ENCODE data around the gene SENP7. TPM values are rescaled to one million over a fixed set of nuclear protein-coding genes. Genes with fewer than 3 reads are reported as not detected.

Gene SENP7
- total and polyA plus RNA-seq, 3 experiments from 2014 or later = 8.3 to 13.2 (median 11.1) TPM

DNA sequence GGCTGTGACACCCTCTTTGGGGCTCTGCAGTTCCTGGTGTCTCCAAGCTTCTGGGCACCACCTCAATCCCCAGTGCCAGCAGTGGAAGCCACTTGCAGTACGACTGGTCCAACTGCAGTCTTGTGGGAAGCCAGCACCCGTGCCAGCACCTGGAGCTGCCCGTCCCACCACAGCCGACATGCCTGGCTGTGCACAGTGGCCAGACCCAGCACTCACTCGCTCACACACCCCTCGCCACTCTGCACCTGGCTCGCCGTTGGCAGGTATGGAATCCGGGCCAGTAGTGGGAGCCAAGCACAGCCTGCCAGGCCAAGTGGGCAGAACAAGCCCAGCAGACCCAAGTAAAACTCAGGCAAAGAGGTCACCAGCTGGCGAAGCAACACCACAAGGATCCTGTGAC lies 128.6 kb downstream of the SENP7 start:
- peaks cover 11% of the 10 kb centered on the region for H3K4me1 ChIP-seq (ENCODE audit: insufficient read depth, low read length)
- H3K27ac Mint-ChIP-seq = peak overlapping the region in 1 of 8 donors; percentile 17
- H3K4me3 ChIP-seq (ENCODE audit: low read length) = no peak overlapping the region
- H3K36me3 Mint-ChIP-seq = peaks cover 7 to 23% (median 16%) of the 10 kb centered on the region in 3 donors
- peaks cover 42 to 65% (median 60%) of the 10 kb centered on the region in 3 donors for H3K4me1 Mint-ChIP-seq
- peaks cover 7 to 10% (median 9%) of the 10 kb centered on the region in 5 donors for H3K9me3 Mint-ChIP-seq
- ChIA-PET POLR2A (no interaction called here), CTCF (no interaction called here)
- no peak overlapping the region for H3K27ac ChIP-seq (ENCODE audit: low read depth, low read length)
- DNase-seq = no peak
- no peaks in the 10 kb centered on the region for H3K27me3 ChIP-seq (ENCODE audit: insufficient read depth, low read length, poor library complexity, severe bottlenecking)
- H3K27me3 Mint-ChIP-seq = no peaks in the 10 kb centered on the region
- H3K4me3 Mint-ChIP-seq = no peak overlapping the region
- no peaks in the 10 kb centered on the region for H3K36me3 ChIP-seq (ENCODE audit: insufficient read depth, low read length)
- H3K9me3 ChIP-seq (ENCODE audit: low read length) = no peaks in the 10 kb centered on the region

DNA sequence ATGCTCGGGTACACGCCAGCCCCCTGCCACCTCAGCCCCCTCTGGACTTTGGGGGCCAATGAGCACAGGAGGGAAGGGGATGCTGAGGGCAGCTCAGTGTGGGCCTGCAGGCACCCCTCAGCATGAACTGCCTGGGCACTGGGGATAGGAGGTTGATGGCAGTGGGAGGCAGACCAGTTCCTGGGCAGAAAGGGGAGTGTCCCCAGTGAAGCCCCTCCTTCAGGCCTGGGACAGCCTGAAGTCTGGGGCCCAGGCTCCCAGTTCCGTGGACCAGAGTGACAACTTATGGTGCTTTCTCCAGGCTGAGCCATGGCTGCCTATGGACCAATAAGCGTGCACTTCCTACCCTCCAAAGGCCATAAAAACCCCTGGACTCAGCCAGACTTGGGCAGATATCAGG lies 129.4 kb downstream of the SENP7 start:
- Mint-ChIP-seq H3K9me3 (peaks cover under 1 to 5% (median 3%) of the 10 kb centered on the region in 5 donors), H3K27ac (peak overlapping the region in 2 of 8 donors; percentile 15 to 58), H3K4me1 (peaks cover 43 to 65% (median 64%) of the 10 kb centered on the region in 3 donors), H3K4me3 (no peak overlapping the region), H3K36me3 (peaks cover 3 to 17% (median 11%) of the 10 kb centered on the region in 3 donors), H3K27me3 (no peaks in the 10 kb centered on the region)
- CTCF ChIA-PET = no interaction called here
- Histone ChIP-seq H3K4me3 (ENCODE audit: low read length) (no peak overlapping the region), H3K27ac (ENCODE audit: low read depth, low read length) (no peak overlapping the region), H3K36me3 (ENCODE audit: insufficient read depth, low read length) (no peaks in the 10 kb centered on the region), H3K27me3 (ENCODE audit: insufficient read depth, low read length, poor library complexity, severe bottlenecking) (no peaks in the 10 kb centered on the region), H3K9me3 (ENCODE audit: low read length) (no peaks in the 10 kb centered on the region), H3K4me1 (ENCODE audit: insufficient read depth, low read length) (peaks cover 11% of the 10 kb centered on the region)
- DNase-seq = no peak
- POLR2A ChIA-PET = no interaction called here

GRCh38 chr3:101383156-101383575 lies 129.8 kb downstream of the SENP7 start:
- peak overlapping the region in 1 of 8 donors; percentile 58 for H3K27ac Mint-ChIP-seq
- DNase-seq = no peak
- H3K4me1 ChIP-seq (ENCODE audit: insufficient read depth, low read length) = peaks cover 11% of the 10 kb centered on the region
- H3K36me3 ChIP-seq (ENCODE audit: insufficient read depth, low read length) = no peaks in the 10 kb centered on the region
- H3K27me3 ChIP-seq (ENCODE audit: insufficient read depth, low read length, poor library complexity, severe bottlenecking) = no peaks in the 10 kb centered on the region
- H3K36me3 Mint-ChIP-seq = peaks cover 3 to 18% (median 6%) of the 10 kb centered on the region in 3 donors
- H3K4me3 ChIP-seq (ENCODE audit: low read length) = no peak overlapping the region
- no peaks in the 10 kb centered on the region for H3K27me3 Mint-ChIP-seq
- peaks cover 46 to 66% (median 66%) of the 10 kb centered on the region in 3 donors for H3K4me1 Mint-ChIP-seq
- POLR2A ChIA-PET = interaction anchor here (0.6 kb wide), 1 partner anchor 1031 kb away, joined by 3 read pairs; no protein-coding TSS in a partner anchor
- H3K9me3 Mint-ChIP-seq = peaks cover 0 to 1% (median 0%) of the 10 kb centered on the region in 5 donors
- no peak overlapping the region for H3K27ac ChIP-seq (ENCODE audit: low read depth, low read length)
- CTCF ChIA-PET = no interaction called here
- no peaks in the 10 kb centered on the region for H3K9me3 ChIP-seq (ENCODE audit: low read length)
- H3K4me3 Mint-ChIP-seq = no peak overlapping the region

DNA sequence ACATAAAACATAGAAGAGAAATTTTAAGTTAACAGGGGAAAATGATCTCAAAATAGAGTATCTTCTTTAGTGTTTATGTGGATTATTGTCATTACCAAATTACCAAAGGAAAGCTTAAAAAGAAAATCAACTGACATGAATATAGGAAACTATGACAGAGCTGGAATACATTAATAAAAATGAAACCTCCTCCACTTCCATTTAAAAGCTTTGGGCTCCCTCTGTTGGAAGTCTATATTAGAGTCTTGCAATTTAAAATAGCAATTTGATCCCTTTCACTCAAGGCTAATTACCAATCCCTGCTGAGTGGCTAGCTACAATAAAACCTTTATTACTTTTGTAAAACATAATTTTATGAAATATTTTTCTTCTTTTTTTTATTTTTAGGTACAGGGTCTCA lies 131.2 kb downstream of the SENP7 start:
- H3K27ac ChIP-seq (ENCODE audit: low read depth, low read length) = no peak overlapping the region
- H3K4me3 ChIP-seq (ENCODE audit: low read length) = no peak overlapping the region
- H3K9me3 ChIP-seq (ENCODE audit: low read length) = no peaks in the 10 kb centered on the region
- peaks cover 0 to 10% (median 0%) of the 10 kb centered on the region in 3 donors for H3K36me3 Mint-ChIP-seq
- DNase-seq = peak in 2 of 5 donors; percentile 13 to 21
- no peaks in the 10 kb centered on the region for H3K36me3 ChIP-seq (ENCODE audit: insufficient read depth, low read length)
- no peaks in the 10 kb centered on the region for H3K27me3 Mint-ChIP-seq
- H3K27me3 ChIP-seq (ENCODE audit: insufficient read depth, low read length, poor library complexity, severe bottlenecking) = no peaks in the 10 kb centered on the region
- no peaks in the 10 kb centered on the region for H3K9me3 Mint-ChIP-seq
- H3K4me1 ChIP-seq (ENCODE audit: insufficient read depth, low read length) = peaks cover 1% of the 10 kb centered on the region
- no peak overlapping the region for H3K4me3 Mint-ChIP-seq
- peak overlapping the region in 3 of 8 donors; percentile 33 to 52 (median 48) for H3K27ac Mint-ChIP-seq
- POLR2A ChIA-PET = no interaction called here
- peaks cover 44 to 67% (median 63%) of the 10 kb centered on the region in 3 donors for H3K4me1 Mint-ChIP-seq
- CTCF ChIA-PET = interaction anchor here (1.1 to 1.2 kb wide), 2 partner anchors 8 to 192 kb away, joined by 3 read pairs; partner anchors contain the start of gene PCNP

DNA sequence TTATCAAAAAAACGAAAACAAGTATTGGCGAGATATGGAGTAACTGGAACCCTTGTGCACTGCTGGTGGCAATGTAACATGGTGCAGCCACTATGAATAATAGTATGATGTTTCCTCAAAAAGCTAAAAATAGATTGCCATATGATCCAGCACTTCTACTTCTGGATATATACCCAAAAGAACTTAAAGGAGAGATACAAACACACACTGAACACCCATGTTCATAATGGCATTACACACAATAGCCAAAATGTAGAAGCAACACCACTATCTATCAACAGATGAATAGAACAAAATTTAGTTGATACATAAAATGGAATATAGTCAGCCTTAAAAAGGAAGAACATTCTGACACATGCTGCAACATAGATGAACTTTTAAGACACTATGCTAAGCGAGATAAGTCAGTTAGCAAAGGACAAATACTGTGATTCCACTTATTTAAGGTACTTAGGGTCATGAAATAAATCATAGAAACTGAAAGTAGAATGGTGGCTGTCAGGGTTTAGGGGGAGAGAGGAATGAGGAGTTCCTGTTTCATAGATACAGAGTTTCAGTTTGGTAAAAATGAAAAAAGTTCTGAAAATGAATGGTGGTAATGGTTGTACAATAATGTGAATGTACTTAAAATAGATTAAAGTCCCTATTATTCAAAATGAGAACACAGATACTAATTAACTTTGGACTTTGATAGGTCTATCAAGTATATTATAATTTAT lies 133.2 kb downstream of the SENP7 start:
- Mint-ChIP-seq H3K27ac (peak overlapping the region; percentile 30 to 91 (median 78)), H3K9me3 (no peaks in the 10 kb centered on the region), H3K4me1 (peaks cover 41 to 68% (median 59%) of the 10 kb centered on the region in 3 donors), H3K4me3 (peak overlapping the region; percentile 40 to 80 (median 69)), H3K36me3 (peaks cover 0 to 13% (median 3%) of the 10 kb centered on the region in 3 donors), H3K27me3 (no peaks in the 10 kb centered on the region)
- POLR2A ChIA-PET = no interaction called here
- Histone ChIP-seq H3K4me3 (ENCODE audit: low read length) (no peak overlapping the region), H3K27ac (ENCODE audit: low read depth, low read length) (no peak overlapping the region), H3K4me1 (ENCODE audit: insufficient read depth, low read length) (no peaks in the 10 kb centered on the region), H3K36me3 (ENCODE audit: insufficient read depth, low read length) (no peaks in the 10 kb centered on the region), H3K27me3 (ENCODE audit: insufficient read depth, low read length, poor library complexity, severe bottlenecking) (no peaks in the 10 kb centered on the region), H3K9me3 (ENCODE audit: low read length) (no peaks in the 10 kb centered on the region)
- peak in 2 of 5 donors; percentile 6 to 10 for DNase-seq
- CTCF ChIA-PET = no interaction called here

GRCh38 chr3:101377796-101378195 lies 135.2 kb downstream of the SENP7 start:
- no peak for DNase-seq
- CTCF ChIA-PET = no interaction called here
- Mint-ChIP-seq H3K27ac (peak overlapping the region in 4 of 8 donors; percentile 11 to 39 (median 14)), H3K4me1 (peaks cover 46 to 72% (median 65%) of the 10 kb centered on the region in 3 donors), H3K27me3 (no peaks in the 10 kb centered on the region), H3K36me3 (peaks cover 0 to 15% (median 3%) of the 10 kb centered on the region in 3 donors), H3K9me3 (no peaks in the 10 kb centered on the region), H3K4me3 (no peak overlapping the region)
- Histone ChIP-seq H3K36me3 (ENCODE audit: insufficient read depth, low read length) (no peaks in the 10 kb centered on the region), H3K9me3 (ENCODE audit: low read length) (no peaks in the 10 kb centered on the region), H3K4me3 (ENCODE audit: low read length) (no peak overlapping the region), H3K27ac (ENCODE audit: low read depth, low read length) (no peak overlapping the region), H3K27me3 (ENCODE audit: insufficient read depth, low read length, poor library complexity, severe bottlenecking) (no peaks in the 10 kb centered on the region), H3K4me1 (ENCODE audit: insufficient read depth, low read length) (no peaks in the 10 kb centered on the region)
- POLR2A ChIA-PET = no interaction called here

- H3K27me3 ChIP-seq (ENCODE audit: insufficient read depth, low read length, poor library complexity, severe bottlenecking) = no peaks in the 10 kb centered on the region
- Mint-ChIP-seq H3K36me3 (peaks cover 0 to 15% (median 3%) of the 10 kb centered on the region in 3 donors), H3K4me3 (no peak overlapping the region), H3K27me3 (no peaks in the 10 kb centered on the region), H3K27ac (peak overlapping the region in 3 of 8 donors; percentile 17 to 23 (median 22)), H3K4me1 (peaks cover 45 to 71% (median 64%) of the 10 kb centered on the region in 3 donors), H3K9me3 (no peaks in the 10 kb centered on the region)
- H3K36me3 ChIP-seq (ENCODE audit: insufficient read depth, low read length) = no peaks in the 10 kb centered on the region
- no peak overlapping the region for H3K4me3 ChIP-seq (ENCODE audit: low read length)
- no peak for DNase-seq
- ChIA-PET POLR2A (no interaction called here), CTCF (no interaction called here)
- H3K9me3 ChIP-seq (ENCODE audit: low read length) = no peaks in the 10 kb centered on the region
- no peaks in the 10 kb centered on the region for H3K4me1 ChIP-seq (ENCODE audit: insufficient read depth, low read length)
- H3K27ac ChIP-seq (ENCODE audit: low read depth, low read length) = no peak overlapping the region
Observed at GRCh38 chr3:101377209-101377608, 135.8 kb downstream of the SENP7 start.

DNA sequence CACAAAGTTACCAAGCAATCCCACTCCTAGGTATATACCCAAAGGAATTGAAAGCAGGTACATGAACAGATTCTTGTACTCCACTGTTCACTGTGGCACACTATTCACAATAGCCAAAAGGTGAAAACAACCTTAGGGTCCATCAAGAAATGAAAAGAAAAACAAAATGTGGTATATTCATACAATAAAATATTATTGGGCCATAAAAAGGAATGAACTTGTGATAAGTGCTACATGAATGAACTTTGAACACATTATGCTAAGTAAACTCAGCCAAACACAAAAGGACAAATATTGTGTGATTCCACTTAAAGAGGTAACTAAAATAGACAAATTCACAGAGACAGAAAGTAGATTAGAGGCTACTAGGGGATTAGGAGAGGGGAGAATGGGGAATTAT lies 137.4 kb downstream of the SENP7 start:
- Histone ChIP-seq H3K36me3 (ENCODE audit: insufficient read depth, low read length) (no peaks in the 10 kb centered on the region), H3K27me3 (ENCODE audit: insufficient read depth, low read length, poor library complexity, severe bottlenecking) (no peaks in the 10 kb centered on the region), H3K27ac (ENCODE audit: low read depth, low read length) (no peak overlapping the region), H3K4me1 (ENCODE audit: insufficient read depth, low read length) (no peaks in the 10 kb centered on the region), H3K9me3 (ENCODE audit: low read length) (no peaks in the 10 kb centered on the region), H3K4me3 (ENCODE audit: low read length) (no peak overlapping the region)
- POLR2A ChIA-PET = no interaction called here
- Mint-ChIP-seq H3K9me3 (no peaks in the 10 kb centered on the region), H3K4me3 (no peak overlapping the region), H3K4me1 (peaks cover 36 to 56% (median 52%) of the 10 kb centered on the region in 3 donors), H3K27ac (peak overlapping the region in 5 of 8 donors; percentile 3 to 44 (median 9)), H3K27me3 (no peaks in the 10 kb centered on the region), H3K36me3 (peaks cover 0 to 26% (median 3%) of the 10 kb centered on the region in 3 donors)
- CTCF ChIA-PET = no interaction called here
- DNase-seq = no peak

Data from CD8-positive, alpha-beta memory T cell (primary cell).